Measurements from ENCODE around the gene PRRG1.

Gene PRRG1

DNA sequence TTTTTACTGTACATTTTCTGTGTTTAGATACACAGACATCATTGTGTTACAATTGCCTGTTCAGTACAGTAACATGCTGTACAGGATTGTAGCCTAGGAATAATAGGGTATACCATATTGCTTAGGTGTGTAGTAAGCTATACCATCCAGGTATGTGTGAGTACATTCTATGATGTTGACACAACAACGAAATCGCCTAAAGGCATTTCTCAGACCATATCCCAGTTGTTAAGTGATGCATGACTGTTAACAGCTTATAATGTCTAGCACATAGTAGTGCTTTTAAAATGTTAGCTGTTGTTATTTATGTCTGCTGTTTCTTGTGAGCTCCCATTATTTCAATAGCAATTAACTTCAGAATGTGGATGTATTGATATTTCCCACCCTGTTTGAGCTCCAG, 4.5 kb downstream of the PRRG1 start:
- Mint-ChIP-seq H3K4me3 (no peak overlapping the region), H3K27me3 (peaks cover 20% of the 10 kb centered on the region), H3K4me1 (peaks cover 2% of the 10 kb centered on the region), H3K9me3 (no peaks in the 10 kb centered on the region), H3K27ac (no peak overlapping the region), H3K36me3 (no peaks in the 10 kb centered on the region)
- CTCF ChIA-PET, result no interaction called here
- no peak for DNase-seq

DNA sequence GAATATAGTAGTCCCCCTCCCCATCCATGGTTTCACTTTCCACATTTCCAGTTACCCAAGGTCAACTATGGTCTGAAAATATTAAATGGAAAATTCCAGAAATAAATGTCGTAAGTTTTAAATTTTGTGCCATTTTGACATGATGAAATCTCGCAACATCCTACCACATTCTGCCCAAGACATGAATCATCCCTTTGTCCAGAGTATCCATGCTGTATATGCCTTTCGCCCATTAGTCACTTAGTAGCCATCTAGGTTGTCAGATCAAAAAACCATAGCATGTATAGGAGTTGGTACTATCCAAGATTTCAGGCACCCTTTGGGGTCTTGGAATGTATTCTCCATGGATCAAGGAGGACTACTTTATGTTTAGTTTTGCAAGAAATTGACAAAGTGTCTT, 8.3 kb downstream of the PRRG1 start:
- Mint-ChIP-seq H3K4me3 (no peak overlapping the region), H3K9me3 (no peaks in the 10 kb centered on the region), H3K4me1 (no peaks in the 10 kb centered on the region), H3K27me3 (no peaks in the 10 kb centered on the region), H3K36me3 (no peaks in the 10 kb centered on the region), H3K27ac (no peak overlapping the region)
- CTCF ChIA-PET, result no interaction called here
- no peak for DNase-seq

DNA sequence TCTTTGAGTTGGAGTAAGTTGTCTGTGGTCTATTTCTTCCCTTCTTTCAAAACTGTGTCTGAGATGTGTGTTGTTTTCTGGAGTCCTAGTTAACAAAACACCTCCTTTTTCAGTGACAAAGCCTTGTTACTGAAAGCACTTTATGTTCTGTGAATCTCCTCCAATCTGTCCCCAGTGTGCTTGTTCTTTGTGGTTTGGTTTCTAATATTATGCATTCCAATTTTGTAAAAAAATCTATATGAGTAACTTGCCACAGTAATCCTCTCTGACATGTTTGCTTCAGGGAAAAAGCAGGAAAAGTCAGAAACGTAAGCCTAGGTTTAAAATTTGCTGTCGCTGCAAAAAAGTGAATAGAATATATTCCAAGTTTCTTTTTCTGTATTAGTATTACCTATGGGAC, 12.4 kb downstream of the PRRG1 start:
- H3K27ac Mint-ChIP-seq, result no peak overlapping the region
- no peak for DNase-seq
- H3K4me1 Mint-ChIP-seq, result no peaks in the 10 kb centered on the region
- H3K36me3 Mint-ChIP-seq, result no peaks in the 10 kb centered on the region
- CTCF ChIA-PET, result no interaction called here
- H3K9me3 Mint-ChIP-seq, result no peaks in the 10 kb centered on the region
- no peaks in the 10 kb centered on the region for H3K27me3 Mint-ChIP-seq
- no peak overlapping the region for H3K4me3 Mint-ChIP-seq

DNA sequence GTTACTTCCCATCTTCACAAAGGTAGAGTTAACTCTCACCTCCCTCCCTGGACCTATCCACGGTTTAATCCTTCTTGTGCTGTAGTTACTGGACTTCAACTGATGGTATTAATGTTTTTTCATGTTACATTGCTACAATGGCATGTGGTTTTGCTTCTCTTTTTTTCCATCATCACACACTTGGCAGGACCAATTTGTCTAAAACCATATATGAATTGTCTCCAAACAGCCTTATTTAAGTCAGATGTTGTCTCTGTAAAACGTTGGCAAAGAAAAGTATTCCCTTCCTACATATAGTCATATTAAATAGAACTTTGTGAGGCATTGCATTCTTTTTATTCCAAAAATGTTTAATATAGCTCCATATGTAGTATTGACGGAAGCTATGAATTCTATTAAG, 15.5 kb downstream of the PRRG1 start:
- DNase-seq, result no peak
- no peak overlapping the region for H3K4me3 Mint-ChIP-seq
- no peaks in the 10 kb centered on the region for H3K9me3 Mint-ChIP-seq
- H3K27ac Mint-ChIP-seq, result no peak overlapping the region
- no peaks in the 10 kb centered on the region for H3K27me3 Mint-ChIP-seq
- CTCF ChIA-PET, result no interaction called here
- no peaks in the 10 kb centered on the region for H3K4me1 Mint-ChIP-seq
- H3K36me3 Mint-ChIP-seq, result no peaks in the 10 kb centered on the region

DNA sequence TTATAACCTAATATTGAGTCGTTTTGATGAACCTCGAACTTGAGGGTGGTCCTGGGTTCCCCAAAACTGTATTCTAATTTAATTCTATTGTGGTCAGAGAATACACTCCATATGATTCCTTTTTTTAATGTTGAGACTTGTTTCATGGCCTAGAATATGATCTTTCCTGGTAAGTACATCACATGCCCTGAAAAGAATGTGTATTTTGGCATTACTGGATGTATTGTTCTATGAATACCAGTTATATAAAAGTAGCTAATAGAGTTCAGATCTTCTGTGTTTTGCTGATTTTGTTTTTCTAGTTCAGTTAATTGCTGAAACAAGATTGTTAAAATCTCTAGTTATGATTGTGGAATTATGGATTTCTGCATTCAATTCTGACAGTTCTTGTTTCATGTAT, 18.8 kb downstream of the PRRG1 start:
- Mint-ChIP-seq H3K4me3 (no peak overlapping the region), H3K4me1 (no peaks in the 10 kb centered on the region), H3K9me3 (no peaks in the 10 kb centered on the region), H3K27me3 (no peaks in the 10 kb centered on the region), H3K36me3 (no peaks in the 10 kb centered on the region), H3K27ac (no peak overlapping the region)
- no peak for DNase-seq
- CTCF ChIA-PET, result no interaction called here

DNA sequence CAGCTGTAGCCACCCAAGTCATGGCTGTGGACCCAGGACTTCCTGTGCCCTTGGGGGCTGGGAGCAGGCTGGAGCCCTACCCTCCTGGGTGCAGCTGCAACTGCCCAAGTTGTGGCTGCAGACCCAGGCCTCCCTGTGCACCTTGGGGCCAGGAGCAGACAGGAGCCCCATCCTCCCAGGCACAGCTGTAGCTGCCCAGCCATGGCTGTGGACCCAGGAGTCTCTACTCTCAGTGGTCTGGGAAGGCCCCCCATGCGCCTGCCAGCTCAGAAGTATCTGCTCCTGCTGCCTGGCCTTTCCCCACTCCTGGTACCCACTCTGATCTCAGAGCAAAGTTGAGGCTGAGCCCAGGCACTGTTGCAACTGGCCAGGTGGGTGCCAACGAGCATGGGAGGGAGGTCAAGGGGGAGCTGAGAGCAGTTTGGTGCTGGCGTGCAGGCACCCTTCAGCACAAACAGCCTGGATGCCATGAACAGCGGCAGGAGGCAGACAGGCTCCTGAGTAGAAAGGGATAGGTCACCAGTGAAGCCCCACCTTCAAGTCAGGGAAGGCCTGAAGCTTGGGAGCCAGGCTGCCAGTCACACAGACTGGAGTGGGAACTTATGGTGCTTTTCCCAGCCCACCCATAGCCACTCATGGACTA, 21.5 kb downstream of the PRRG1 start:
- no peaks in the 10 kb centered on the region for H3K9me3 Mint-ChIP-seq
- no peaks in the 10 kb centered on the region for H3K4me1 Mint-ChIP-seq
- H3K36me3 Mint-ChIP-seq, result no peaks in the 10 kb centered on the region
- H3K27me3 Mint-ChIP-seq, result no peaks in the 10 kb centered on the region
- no peak overlapping the region for H3K4me3 Mint-ChIP-seq
- H3K27ac Mint-ChIP-seq, result no peak overlapping the region
- CTCF ChIA-PET, result no interaction called here
- DNase-seq, result no peak

DNA sequence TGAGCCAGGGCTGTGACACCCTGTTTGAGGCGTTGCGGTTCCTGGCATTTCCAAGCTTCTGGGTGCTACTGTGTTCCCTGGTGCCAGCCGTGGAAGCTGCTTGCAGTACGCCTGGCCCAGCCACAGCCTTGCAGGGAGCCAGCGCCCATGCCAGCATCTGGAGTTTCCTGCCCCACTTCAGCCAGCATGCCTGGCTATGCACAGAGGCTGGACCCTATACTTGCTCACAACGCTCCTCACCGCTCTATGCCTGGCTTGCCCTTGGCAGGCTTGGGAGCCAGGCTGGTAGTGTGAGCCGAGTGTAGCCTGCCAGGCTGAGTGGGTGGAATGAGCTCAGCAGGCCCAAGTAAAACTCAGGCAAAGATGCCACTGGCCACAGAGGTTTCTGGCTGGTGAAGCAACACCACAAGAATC, 22.4 kb downstream of the PRRG1 start:
- CTCF ChIA-PET, result no interaction called here
- H3K4me3 Mint-ChIP-seq, result no peak overlapping the region
- H3K36me3 Mint-ChIP-seq, result no peaks in the 10 kb centered on the region
- H3K9me3 Mint-ChIP-seq, result no peaks in the 10 kb centered on the region
- no peak for DNase-seq
- H3K27me3 Mint-ChIP-seq, result no peaks in the 10 kb centered on the region
- no peaks in the 10 kb centered on the region for H3K4me1 Mint-ChIP-seq
- H3K27ac Mint-ChIP-seq, result no peak overlapping the region

DNA sequence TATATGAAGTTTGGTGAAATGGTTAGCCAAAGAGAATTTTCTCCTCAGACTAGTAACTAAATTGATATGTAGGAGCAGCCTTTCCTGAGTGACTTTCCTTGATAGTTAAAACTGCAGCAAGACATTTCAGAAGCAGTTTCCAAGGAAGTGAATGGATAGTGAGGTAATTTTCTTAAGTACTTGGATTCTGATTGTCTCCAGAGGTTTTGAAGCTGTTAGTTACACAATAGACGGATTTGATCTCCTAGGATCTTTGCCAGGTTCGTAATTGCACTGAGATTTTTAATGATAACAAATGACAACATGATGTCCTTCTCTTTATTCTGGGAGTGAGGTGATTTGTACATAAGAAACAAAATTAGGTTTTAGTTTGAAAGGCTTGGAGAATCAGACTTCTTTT, 29.2 kb downstream of the PRRG1 start:
- no peak overlapping the region for H3K27ac Mint-ChIP-seq
- no peak for DNase-seq
- CTCF ChIA-PET, result no interaction called here
- H3K4me1 Mint-ChIP-seq, result no peaks in the 10 kb centered on the region
- no peaks in the 10 kb centered on the region for H3K27me3 Mint-ChIP-seq
- no peaks in the 10 kb centered on the region for H3K9me3 Mint-ChIP-seq
- no peak overlapping the region for H3K4me3 Mint-ChIP-seq
- H3K36me3 Mint-ChIP-seq, result no peaks in the 10 kb centered on the region

DNA sequence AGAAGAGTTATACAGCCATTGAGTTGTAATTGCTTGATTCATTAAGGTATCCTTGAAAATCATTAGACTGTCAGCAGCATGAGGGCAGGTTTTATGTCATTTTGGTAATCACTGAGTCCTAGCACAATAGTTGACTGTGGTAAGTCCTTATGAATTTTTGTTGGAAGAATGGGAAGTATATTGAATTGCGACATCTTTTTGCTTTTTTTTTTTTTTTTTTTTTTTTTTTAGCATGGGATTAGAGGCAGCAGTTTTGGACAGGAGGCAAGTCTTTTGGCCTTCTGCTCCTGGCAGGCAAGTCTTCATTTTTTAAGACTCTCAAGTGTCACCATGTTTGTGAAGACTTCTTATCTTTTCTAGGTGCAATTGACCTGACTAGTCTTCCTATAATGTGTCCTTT, 29.7 kb downstream of the PRRG1 start:
- H3K9me3 Mint-ChIP-seq, result no peaks in the 10 kb centered on the region

DNA sequence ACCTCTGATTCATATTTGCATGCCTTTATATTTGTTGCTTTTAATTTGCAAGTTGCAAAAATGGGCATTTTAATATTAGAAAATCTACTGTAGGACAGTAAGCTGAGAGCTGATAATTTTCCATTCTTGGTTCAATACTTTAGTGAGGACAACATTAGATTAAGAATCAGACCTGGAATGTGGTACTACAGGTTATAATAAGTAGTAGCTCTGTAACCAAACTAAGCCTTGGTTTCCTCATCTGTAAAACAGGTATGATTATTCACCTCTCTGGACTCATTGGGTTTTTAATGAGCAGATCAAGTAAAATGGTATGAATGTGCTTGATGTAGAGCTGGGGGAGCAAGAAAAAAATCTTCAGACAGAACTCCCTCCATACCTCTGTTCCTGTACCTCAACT, 31.1 kb downstream of the PRRG1 start:
- Mint-ChIP-seq H3K27me3 (no peaks in the 10 kb centered on the region), H3K4me3 (no peak overlapping the region), H3K4me1 (no peaks in the 10 kb centered on the region), H3K9me3 (no peaks in the 10 kb centered on the region), H3K36me3 (no peaks in the 10 kb centered on the region), H3K27ac (no peak overlapping the region)
- DNase-seq, result no peak
- CTCF ChIA-PET, result no interaction called here

More for the DNA sequence above, 29.7 kb downstream of the PRRG1 start:
- no peaks in the 10 kb centered on the region for H3K4me1 Mint-ChIP-seq
- CTCF ChIA-PET, result no interaction called here
- H3K27me3 Mint-ChIP-seq, result no peaks in the 10 kb centered on the region
- no peak overlapping the region for H3K4me3 Mint-ChIP-seq
- no peak overlapping the region for H3K27ac Mint-ChIP-seq
- no peaks in the 10 kb centered on the region for H3K36me3 Mint-ChIP-seq
- no peak for DNase-seq

DNA sequence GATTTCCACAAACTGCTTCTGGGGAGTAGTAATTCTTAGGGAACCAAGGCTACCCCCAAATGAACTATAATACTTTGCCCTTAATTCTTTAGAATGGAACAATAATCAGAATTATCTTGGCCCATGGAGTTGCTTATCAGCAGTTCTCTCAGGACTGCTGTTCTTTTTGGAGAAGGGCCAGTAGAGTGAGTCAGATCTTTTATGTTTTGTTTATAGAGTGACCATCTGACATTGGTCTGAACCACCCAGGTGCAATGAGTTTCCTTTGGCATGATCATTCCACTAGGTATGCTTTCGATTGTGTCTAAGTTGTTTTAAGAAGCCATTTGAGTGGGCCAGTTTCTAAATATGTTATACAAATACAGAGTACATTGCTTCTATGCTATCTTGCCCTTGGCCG, 31.8 kb downstream of the PRRG1 start:
- no peak for DNase-seq
- Mint-ChIP-seq H3K4me1 (no peaks in the 10 kb centered on the region), H3K9me3 (no peaks in the 10 kb centered on the region), H3K27ac (no peak overlapping the region), H3K36me3 (no peaks in the 10 kb centered on the region), H3K4me3 (no peak overlapping the region), H3K27me3 (no peaks in the 10 kb centered on the region)
- CTCF ChIA-PET, result no interaction called here

DNA sequence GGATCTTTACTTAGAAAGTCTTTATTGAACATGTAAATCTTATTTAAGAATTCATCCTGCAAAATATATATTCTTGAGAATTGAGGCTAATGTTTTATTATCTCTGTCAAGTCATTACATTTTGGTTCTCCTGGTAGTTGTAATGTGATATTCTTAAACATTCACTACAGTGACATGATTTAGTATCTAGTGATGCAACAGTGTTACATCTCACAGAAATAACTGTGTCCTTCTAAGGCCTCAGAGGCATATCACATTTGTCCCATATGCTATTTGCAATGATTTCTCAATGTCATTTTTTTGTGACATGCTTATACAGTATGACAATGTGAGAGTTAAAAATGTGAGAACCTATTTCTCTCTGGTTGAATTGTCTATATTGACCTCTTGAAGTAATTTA, 34.1 kb downstream of the PRRG1 start:
- no peak for DNase-seq
- no peak overlapping the region for H3K4me3 Mint-ChIP-seq
- H3K4me1 Mint-ChIP-seq, result no peaks in the 10 kb centered on the region
- H3K27me3 Mint-ChIP-seq, result no peaks in the 10 kb centered on the region
- no peaks in the 10 kb centered on the region for H3K36me3 Mint-ChIP-seq
- H3K9me3 Mint-ChIP-seq, result no peaks in the 10 kb centered on the region
- H3K27ac Mint-ChIP-seq, result no peak overlapping the region
- CTCF ChIA-PET, result no interaction called here

DNA sequence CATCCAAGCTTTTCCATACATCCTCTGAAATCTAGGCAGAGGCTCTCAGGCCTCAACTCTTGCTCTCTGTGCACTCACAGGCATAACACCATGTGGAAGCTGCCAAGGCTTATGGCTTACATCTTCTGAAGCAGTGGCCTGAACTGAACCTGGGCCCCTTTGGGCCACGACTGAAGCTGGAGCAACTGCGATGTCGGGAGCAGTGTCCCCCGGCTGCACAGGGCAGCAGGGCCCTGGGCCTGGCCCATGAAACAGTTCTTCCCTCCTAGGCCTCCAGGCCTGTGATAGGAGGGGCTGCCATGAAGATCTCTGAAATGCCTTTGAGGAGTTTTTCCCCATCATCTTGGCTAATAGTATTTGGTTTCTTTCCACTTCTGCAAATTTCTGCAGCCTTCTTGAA, 39.2 kb downstream of the PRRG1 start:
- CTCF ChIA-PET, result no interaction called here
- Mint-ChIP-seq H3K4me1 (no peaks in the 10 kb centered on the region), H3K4me3 (no peak overlapping the region), H3K9me3 (no peaks in the 10 kb centered on the region), H3K27ac (no peak overlapping the region), H3K36me3 (no peaks in the 10 kb centered on the region), H3K27me3 (no peaks in the 10 kb centered on the region)
- no peak for DNase-seq

DNA sequence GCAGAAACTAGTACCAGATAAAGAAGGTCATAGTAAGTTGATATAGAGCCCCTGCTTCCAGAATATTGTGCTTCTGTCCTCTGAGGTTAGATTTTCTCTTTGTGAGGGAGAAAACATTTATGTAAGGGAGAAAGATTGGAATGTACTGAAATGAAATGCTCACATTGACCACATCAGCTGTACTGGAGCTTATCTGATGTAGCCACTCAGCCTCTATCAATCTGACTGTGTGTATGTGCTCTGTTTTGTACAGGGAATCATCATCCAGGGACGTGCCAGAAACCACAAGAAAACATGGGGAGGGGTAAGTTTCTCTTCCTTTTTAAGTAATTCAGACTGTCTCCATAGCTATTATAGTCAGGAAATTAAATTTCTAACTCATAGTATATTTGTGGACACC, 56.8 kb downstream of the PRRG1 start:
- no peaks in the 10 kb centered on the region for H3K4me1 Mint-ChIP-seq
- CTCF ChIA-PET, result no interaction called here
- H3K27me3 Mint-ChIP-seq, result no peaks in the 10 kb centered on the region
- H3K9me3 Mint-ChIP-seq, result no peaks in the 10 kb centered on the region
- DNase-seq, result no peak
- H3K27ac Mint-ChIP-seq, result no peak overlapping the region
- no peaks in the 10 kb centered on the region for H3K36me3 Mint-ChIP-seq
- no peak overlapping the region for H3K4me3 Mint-ChIP-seq

DNA sequence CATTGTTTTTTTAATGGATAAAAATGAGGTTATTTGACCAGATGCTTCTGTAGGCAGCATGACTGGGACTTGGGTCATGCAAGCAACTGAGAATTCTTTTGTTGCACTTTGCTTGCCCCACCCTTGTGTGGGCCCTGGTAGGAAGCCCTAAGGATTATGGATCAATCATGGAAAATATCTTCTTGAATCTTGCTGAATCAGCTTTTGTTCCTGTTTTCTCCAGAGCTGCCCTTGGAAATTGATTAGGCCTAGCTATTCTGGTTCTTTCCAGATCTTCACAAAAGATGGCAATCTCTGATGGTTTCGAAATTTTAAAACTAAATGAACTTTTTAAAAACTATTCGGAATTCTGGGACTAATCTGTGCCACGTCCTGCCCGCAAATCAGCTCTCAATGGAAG, 58.6 kb downstream of the PRRG1 start:
- no peaks in the 10 kb centered on the region for H3K9me3 Mint-ChIP-seq
- CTCF ChIA-PET, result no interaction called here
- H3K4me1 Mint-ChIP-seq, result no peaks in the 10 kb centered on the region
- H3K27me3 Mint-ChIP-seq, result no peaks in the 10 kb centered on the region
- H3K36me3 Mint-ChIP-seq, result no peaks in the 10 kb centered on the region
- no peak overlapping the region for H3K27ac Mint-ChIP-seq
- no peak for DNase-seq
- no peak overlapping the region for H3K4me3 Mint-ChIP-seq

DNA sequence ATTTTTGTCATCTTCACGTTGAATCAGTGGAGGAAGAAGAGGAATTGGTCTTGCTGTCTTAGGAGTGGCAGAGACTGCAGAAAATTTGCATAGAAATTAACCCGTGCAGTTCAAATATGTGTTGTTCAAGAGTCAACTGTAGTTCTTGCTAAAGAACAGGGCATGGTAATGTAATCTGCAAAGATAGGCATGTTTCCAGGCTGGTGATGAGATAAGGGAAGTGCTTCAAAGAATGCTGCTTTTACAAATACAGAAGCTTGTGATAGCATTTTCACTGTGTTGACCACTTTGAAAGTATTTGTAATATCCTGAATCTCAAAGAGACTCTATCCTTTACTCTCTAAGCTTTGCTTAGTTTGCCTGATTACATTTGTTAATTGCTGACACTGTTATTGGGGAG, 60.1 kb downstream of the PRRG1 start:
- DNase-seq, result no peak
- no peaks in the 10 kb centered on the region for H3K27me3 Mint-ChIP-seq
- H3K27ac Mint-ChIP-seq, result no peak overlapping the region
- H3K9me3 Mint-ChIP-seq, result no peaks in the 10 kb centered on the region
- H3K36me3 Mint-ChIP-seq, result no peaks in the 10 kb centered on the region
- H3K4me1 Mint-ChIP-seq, result no peaks in the 10 kb centered on the region
- no peak overlapping the region for H3K4me3 Mint-ChIP-seq
- CTCF ChIA-PET, result no interaction called here

Data from activated naive CD4-positive, alpha-beta T cell treated with anti-CD3 and anti-CD28 coated beads, Interleukin-2, amount 10 ng/mL, durations not matched to agents 7 days and 5 days (primary cell).